Keratinocyte (primary cell): ENCODE results near the gene ZBTB5.

ENCODE experiments used
- CTCF ChIP-seq, 3 experiments: IDR thresholded peaks in 1 of 3; conservative IDR thresholded peaks in 1 of 3; optimal IDR thresholded peaks in 1 of 3; 2 replicates in 2 of 3; 3 replicates in 1 of 3; pipeline versions ENCODE3 to v1.5.1; 2011; ENCODE audit warnings: low read length in 3 of 3, mild to moderate bottlenecking in 3 of 3, moderate library complexity in 2 of 3, control low read depth in 1 of 3, inconsistent platforms in 1 of 3; ENCODE audit not compliant: insufficient read depth in 2 of 3; ENCODE audit errors: extremely low read depth in 1 of 3
- EZH2 ChIP-seq: IDR thresholded peaks from one replicate; pipeline ENCODE4 v1.6.1; 2012; ENCODE audit warnings: inconsistent platforms, mild to moderate bottlenecking, low read length, moderate library complexity

- TF ChIP-seq EZH2 (no peak), CTCF (optimal IDR thresholded peaks at IDR 0.05 in 1 of 3, IDR thresholded peaks at IDR 0.05 in 1 of 3, conservative IDR thresholded peaks at IDR 0.05 in 1 of 3; ENCODE audit: extremely low read depth in 1 of 3, insufficient read depth in 2 of 3, low read length in 3 of 3) (no peak)
These were observed 13.6 kb downstream of the ZBTB5 start for GRCh38 chr9:37451628-37452027.
